ENCODE results near the gene IFT20. TPM values are rescaled to one million over a fixed set of nuclear protein-coding genes. Genes with fewer than 3 reads are reported as not detected.

Gene IFT20
- total and polyA plus RNA-seq, 2 of the 13 experiments (the other 11 are each of a cell fraction or from before 2014, with no cell fraction given), result 28.0 to 37.8 TPM

- peak; percentile 30; the same call in 1 of the 2 replicates for TF ChIP-seq SIX4 (CRISPR knock-in tag; IDR thresholded peaks at IDR 0.05)
- TF ChIP-seq ZNF737 (CRISPR knock-in tag; IDR thresholded peaks at IDR 0.05; ENCODE audit: borderline replicate concordance), result 0 out of 2 replicates have a peak, but pooled peaks have one; percentile 12
- peak; percentile 88 for TF ChIP-seq KDM5A (IDR thresholded peaks at IDR 0.05; ENCODE audit: borderline replicate concordance, low read length)
- TF ChIP-seq GMEB1 (CRISPR knock-in tag; IDR thresholded peaks at IDR 0.05; ENCODE audit: borderline replicate concordance), result peak; percentile 75; the same call in 1 of the 2 replicates
- TF ChIP-seq IRF9 (CRISPR knock-in tag; IDR thresholded peaks at IDR 0.05; ENCODE audit: borderline replicate concordance), result peak; percentile 25; the same call in 1 of the 2 replicates
- peak; percentile 84 for TF ChIP-seq ZNF687 (CRISPR knock-in tag; IDR thresholded peaks at IDR 0.05)
- no peak; the same call in 1 of the 2 replicates for TF ChIP-seq BCL3 (CRISPR knock-in tag; IDR thresholded peaks at IDR 0.05)
- TF ChIP-seq ZNF264 (CRISPR knock-in tag; IDR thresholded peaks at IDR 0.05), result peak; percentile 38; the same call in 1 of the 2 replicates
- peak; percentile 87; the same call in 1 of the 2 replicates for TF ChIP-seq ZNF614 (CRISPR knock-in tag; IDR thresholded peaks at IDR 0.05; ENCODE audit: borderline replicate concordance)
- TF ChIP-seq FOXJ3 (CRISPR knock-in tag; IDR thresholded peaks at IDR 0.05; ENCODE audit: borderline replicate concordance), result peak; percentile 92
- TF ChIP-seq HCFC1 (IDR thresholded peaks at IDR 0.05; ENCODE audit: low read depth, low read length), result peak; percentile 97
- TF ChIP-seq PRDM15 (CRISPR knock-in tag; IDR thresholded peaks at IDR 0.05), result no peak
- no peak for TF ChIP-seq ZBTB46 (CRISPR knock-in tag; IDR thresholded peaks at IDR 0.05; ENCODE audit: borderline replicate concordance)
Measured at GRCh38 chr17:28335201-28335958, at the start of gene IFT20, which contains the start of gene TNFAIP1 (continued).

Measured in HepG2 (cell line).